ENCODE data around the gene NDUFAF8. TPM values are rescaled to one million over a fixed set of nuclear protein-coding genes. Genes with fewer than 3 reads are reported as not detected.

Gene NDUFAF8
- total and polyA plus RNA-seq, 2 donors (not counting 1 experiment from before 2014, with no cell fraction given): 41.7 to 42.6 TPM

- no peaks in the 10 kb centered on the region for H3K27me3 Mint-ChIP-seq
- no peak overlapping the region for H3K27ac Mint-ChIP-seq
- no peak overlapping the region for H3K4me3 Mint-ChIP-seq
- CTCF ChIA-PET: no interaction called here
- Histone ChIP-seq H3K4me2 (replicated peaks; ENCODE audit: low read depth, low read length, poor library complexity, severe bottlenecking) (no peak overlapping the region), H3K27me3 (replicated peaks in 1 of 4; ENCODE audit: control extremely low read depth in 1 of 4, control insufficient read depth in 3 of 4, insufficient read depth in 4 of 4, low read length in 3 of 4) (no peaks in the 10 kb centered on the region), H3K9ac (ENCODE audit: low read length) (no peak overlapping the region), H2AFZ (ENCODE audit: insufficient read depth, low read depth, low read length, poor library complexity, severe bottlenecking) (no peak overlapping the region), H3K36me3 (replicated peaks in 1 of 2; ENCODE audit: control extremely low read depth in 1 of 2, control insufficient read depth in 1 of 2, extremely low read depth in 1 of 2, insufficient read depth in 2 of 2, low read length in 1 of 2) (peaks cover 0 to 11% of the 10 kb centered on the region in 2 experiments), H3K9me3 (ENCODE audit: control extremely low read depth in 1 of 3, control insufficient read depth in 2 of 3, insufficient read depth in 1 of 3, low read length in 2 of 3) (no peaks in the 10 kb centered on the region), H3K4me1 (ENCODE audit: control insufficient read depth in 2 of 2, insufficient read depth in 2 of 2, low read length in 2 of 2) (no peaks in the 10 kb centered on the region), H3K4me3 (ENCODE audit: control extremely low read depth in 1 of 5, extremely low read depth in 1 of 5, insufficient read depth in 1 of 5, low read depth in 2 of 5, low read length in 4 of 5) (no peak overlapping the region), H4K20me1 (ENCODE audit: control insufficient read depth, insufficient read depth, low read length, poor library complexity, severe bottlenecking) (no peaks in the 10 kb centered on the region), H3K79me2 (ENCODE audit: control insufficient read depth, insufficient read depth, low read length) (no peaks in the 10 kb centered on the region), H3K27ac (ENCODE audit: low read length in 2 of 2) (no peak overlapping the region)
- TF ChIP-seq, protein P1, sequence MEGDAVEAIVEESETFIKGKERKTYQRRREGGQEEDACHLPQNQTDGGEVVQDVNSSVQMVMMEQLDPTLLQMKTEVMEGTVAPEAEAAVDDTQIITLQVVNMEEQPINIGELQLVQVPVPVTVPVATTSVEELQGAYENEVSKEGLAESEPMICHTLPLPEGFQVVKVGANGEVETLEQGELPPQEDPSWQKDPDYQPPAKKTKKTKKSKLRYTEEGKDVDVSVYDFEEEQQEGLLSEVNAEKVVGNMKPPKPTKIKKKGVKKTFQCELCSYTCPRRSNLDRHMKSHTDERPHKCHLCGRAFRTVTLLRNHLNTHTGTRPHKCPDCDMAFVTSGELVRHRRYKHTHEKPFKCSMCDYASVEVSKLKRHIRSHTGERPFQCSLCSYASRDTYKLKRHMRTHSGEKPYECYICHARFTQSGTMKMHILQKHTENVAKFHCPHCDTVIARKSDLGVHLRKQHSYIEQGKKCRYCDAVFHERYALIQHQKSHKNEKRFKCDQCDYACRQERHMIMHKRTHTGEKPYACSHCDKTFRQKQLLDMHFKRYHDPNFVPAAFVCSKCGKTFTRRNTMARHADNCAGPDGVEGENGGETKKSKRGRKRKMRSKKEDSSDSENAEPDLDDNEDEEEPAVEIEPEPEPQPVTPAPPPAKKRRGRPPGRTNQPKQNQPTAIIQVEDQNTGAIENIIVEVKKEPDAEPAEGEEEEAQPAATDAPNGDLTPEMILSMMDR (IDR thresholded peaks at IDR 0.05): no peak
- TF ChIP-seq EZH2 (IDR thresholded peaks at IDR 0.05; ENCODE audit: borderline replicate concordance, insufficient read depth, low read depth, low read length, poor library complexity, severe bottlenecking): no peak
- H3K4me1 Mint-ChIP-seq: no peaks in the 10 kb centered on the region
- no peaks in the 10 kb centered on the region for H3K9me3 Mint-ChIP-seq (ENCODE audit: insufficient read depth)
- intact Hi-C loops (cut with micrococcal nuclease): no loop called here
- WGBS (ENCODE audit: insufficient coverage): 97% methylated on average over 36 of the region's 37 CpGs
- POLR2A ChIA-PET: no interaction called here
- ATAC-seq (ENCODE audit: low read depth) (no peak), DNase-seq (no peak)
These were observed 43.9 kb upstream of the NDUFAF8 start for GRCh38 chr17:81194941-81195901.

GRCh38 chr17:81195941-81196495 is 43.1 kb upstream of the NDUFAF8 start:
- TF ChIP-seq EZH2 (IDR thresholded peaks at IDR 0.05; ENCODE audit: borderline replicate concordance, insufficient read depth, low read depth, low read length, poor library complexity, severe bottlenecking): no peak
- TF ChIP-seq, protein P1 (IDR thresholded peaks at IDR 0.05): no peak
- H3K4me3 Mint-ChIP-seq: no peak overlapping the region
- no peaks in the 10 kb centered on the region for H3K4me1 Mint-ChIP-seq
- no peak overlapping the region for H2AFZ ChIP-seq (ENCODE audit: insufficient read depth, low read depth, low read length, poor library complexity, severe bottlenecking)
- H3K36me3 ChIP-seq (replicated peaks in 1 of 2; ENCODE audit: control extremely low read depth in 1 of 2, control insufficient read depth in 1 of 2, extremely low read depth in 1 of 2, insufficient read depth in 2 of 2, low read length in 1 of 2): peaks cover 0 to 13% of the 10 kb centered on the region in 2 experiments
- intact Hi-C loops (cut with micrococcal nuclease): no loop called here
- WGBS (ENCODE audit: insufficient coverage): 95% methylated on average over 11 of the region's 14 CpGs
- no peaks in the 10 kb centered on the region for H3K9me3 ChIP-seq (ENCODE audit: control extremely low read depth in 1 of 3, control insufficient read depth in 2 of 3, insufficient read depth in 1 of 3, low read length in 2 of 3)
- H3K27ac ChIP-seq (ENCODE audit: low read length in 2 of 2): no peak overlapping the region
- no peaks in the 10 kb centered on the region for H3K27me3 Mint-ChIP-seq
- no peak overlapping the region for H3K9ac ChIP-seq (ENCODE audit: low read length)
- H3K4me1 ChIP-seq (ENCODE audit: control insufficient read depth in 2 of 2, insufficient read depth in 2 of 2, low read length in 2 of 2): no peaks in the 10 kb centered on the region
- H3K9me3 Mint-ChIP-seq (ENCODE audit: insufficient read depth): no peaks in the 10 kb centered on the region
- H3K79me2 ChIP-seq (ENCODE audit: control insufficient read depth, insufficient read depth, low read length): no peaks in the 10 kb centered on the region
- H3K4me3 ChIP-seq (ENCODE audit: control extremely low read depth in 1 of 5, extremely low read depth in 1 of 5, insufficient read depth in 1 of 5, low read depth in 2 of 5, low read length in 4 of 5): no peak overlapping the region
- H3K27me3 ChIP-seq (replicated peaks in 1 of 4; ENCODE audit: control extremely low read depth in 1 of 4, control insufficient read depth in 3 of 4, insufficient read depth in 4 of 4, low read length in 3 of 4): no peaks in the 10 kb centered on the region
- no peak overlapping the region for H3K4me2 ChIP-seq (replicated peaks; ENCODE audit: low read depth, low read length, poor library complexity, severe bottlenecking)
- ChIA-PET POLR2A (no interaction called here), CTCF (no interaction called here)
- no peak overlapping the region for H3K27ac Mint-ChIP-seq
- DNase-seq: no peak
- no peak for ATAC-seq (ENCODE audit: low read depth)
- no peaks in the 10 kb centered on the region for H4K20me1 ChIP-seq (ENCODE audit: control insufficient read depth, insufficient read depth, low read length, poor library complexity, severe bottlenecking)

All from B cell (primary cell).